ENCODE results near the gene SULT2B1.
"Not testable (repeated sequence)": the region's sequence is repeated elsewhere in the genome, so short reads cannot be mapped to it uniquely, and the experiment has no call there.

The SULT2B1 gene

DNA sequence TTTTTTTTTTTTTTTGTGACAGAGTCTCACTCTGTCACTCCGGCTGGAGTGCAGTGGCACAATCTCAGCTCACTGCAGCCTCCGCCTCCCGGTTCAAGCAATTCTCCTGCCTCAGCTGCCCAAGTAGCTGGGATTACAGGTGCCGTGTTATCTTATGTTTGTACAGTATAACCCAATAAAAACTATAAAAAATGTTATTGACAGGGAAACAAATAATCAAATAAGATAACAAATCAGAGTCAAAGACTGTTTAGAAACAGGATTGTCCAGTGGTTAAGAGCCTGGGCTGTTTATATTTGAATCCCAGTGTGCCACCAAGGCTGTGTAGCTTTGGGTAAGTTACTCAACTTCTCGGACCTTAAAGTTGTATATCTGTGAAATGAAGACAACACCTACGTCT is 21.2 kb upstream of the SULT2B1 start:
- Histone ChIP-seq H3K27me3 (ENCODE audit: control insufficient read depth, insufficient read depth, low read length) (no peaks in the 10 kb centered on the region), H3K4me3 (ENCODE audit: low read length) (no peak overlapping the region), H3K36me3 (ENCODE audit: control insufficient read depth, low read depth, low read length) (no peaks in the 10 kb centered on the region), H3K9me3 (ENCODE audit: control insufficient read depth, low read depth, low read length) (peaks cover 3% of the 10 kb centered on the region), H3K9ac (ENCODE audit: low read length) (no peak overlapping the region), H3K27ac (ENCODE audit: low read length) (no peak overlapping the region), H3K4me1 (ENCODE audit: control insufficient read depth, low read depth, low read length) (no peaks in the 10 kb centered on the region)

GRCh38 chr19:48533770-48534169 is 18.2 kb upstream of the SULT2B1 start:
- Histone ChIP-seq H3K27me3 (ENCODE audit: control insufficient read depth, insufficient read depth, low read length) (no peaks in the 10 kb centered on the region), H3K9ac (ENCODE audit: low read length) (no peak overlapping the region), H3K27ac (ENCODE audit: low read length) (no peak overlapping the region), H3K4me1 (ENCODE audit: control insufficient read depth, low read depth, low read length) (no peaks in the 10 kb centered on the region), H3K4me3 (ENCODE audit: low read length) (no peak overlapping the region), H3K36me3 (ENCODE audit: control insufficient read depth, low read depth, low read length) (no peaks in the 10 kb centered on the region), H3K9me3 (ENCODE audit: control insufficient read depth, low read depth, low read length) (peaks cover 3% of the 10 kb centered on the region)

GRCh38 chr19:48537541-48537940 is 14.4 kb upstream of the SULT2B1 start:
- Histone ChIP-seq H3K36me3 (ENCODE audit: control insufficient read depth, low read depth, low read length) (no peaks in the 10 kb centered on the region), H3K9ac (ENCODE audit: low read length) (no peak overlapping the region), H3K27ac (ENCODE audit: low read length) (no peak overlapping the region), H3K4me3 (ENCODE audit: low read length) (no peak overlapping the region), H3K27me3 (ENCODE audit: control insufficient read depth, insufficient read depth, low read length) (no peaks in the 10 kb centered on the region), H3K9me3 (ENCODE audit: control insufficient read depth, low read depth, low read length) (no peaks in the 10 kb centered on the region), H3K4me1 (ENCODE audit: control insufficient read depth, low read depth, low read length) (no peaks in the 10 kb centered on the region)

DNA sequence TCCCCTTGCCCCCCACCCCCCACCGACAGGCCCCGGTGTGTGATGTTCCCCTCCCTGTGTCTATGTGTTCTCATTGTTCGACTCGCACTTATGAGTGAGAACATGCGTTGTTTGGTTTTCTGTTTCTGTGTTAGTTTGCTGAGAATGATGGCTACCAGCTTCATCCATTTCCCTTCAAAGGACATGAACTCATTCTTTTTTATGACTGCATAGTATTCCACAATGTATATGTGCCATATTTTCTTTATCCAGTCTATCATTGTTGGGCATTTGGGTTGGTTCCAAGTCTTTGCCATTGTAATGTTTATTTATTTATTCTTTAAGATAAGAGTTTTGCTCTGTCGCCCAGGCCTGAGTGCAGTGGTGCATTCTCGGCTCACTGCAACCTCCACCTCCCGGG is 13.9 kb upstream of the SULT2B1 start:
- H3K36me3 ChIP-seq (ENCODE audit: control insufficient read depth, low read depth, low read length); H3K4me1 ChIP-seq (ENCODE audit: control insufficient read depth, low read depth, low read length): not testable (repeated sequence)

DNA sequence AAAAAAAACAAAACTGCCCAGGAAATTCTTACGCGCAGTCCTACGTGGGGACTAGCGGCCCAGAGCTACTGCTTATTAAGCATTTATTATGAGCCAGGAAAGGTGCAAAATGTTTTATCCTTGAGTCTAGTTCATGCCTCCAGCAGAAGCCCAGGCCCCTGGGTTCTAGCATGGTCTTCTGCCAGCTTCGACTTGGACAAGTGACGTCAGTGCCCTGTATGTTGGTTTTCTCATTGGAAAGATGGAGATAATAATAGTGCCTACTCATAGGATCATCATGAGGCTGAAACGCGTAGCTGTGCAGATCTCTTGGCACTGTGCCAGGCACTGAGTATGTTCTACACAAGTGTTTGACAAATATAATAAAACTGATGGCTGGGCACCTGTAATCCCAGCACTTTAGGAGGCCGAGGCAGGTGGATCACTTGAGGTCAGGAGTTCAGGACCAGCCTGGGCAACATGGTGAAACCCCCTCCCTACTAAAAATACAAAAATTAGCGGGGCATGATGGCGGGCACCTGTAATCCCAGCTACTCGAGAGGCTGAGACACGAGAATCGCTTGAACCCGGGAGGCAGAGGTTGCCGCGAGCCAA is 12.4 kb upstream of the SULT2B1 start:
- H3K27ac ChIP-seq (ENCODE audit: low read length): no peak overlapping the region

More for the DNA sequence above, 13.9 kb upstream of the SULT2B1 start:
- not testable (repeated sequence) for H3K27ac ChIP-seq (ENCODE audit: low read length); H3K9me3 ChIP-seq (ENCODE audit: control insufficient read depth, low read depth, low read length); H3K9ac ChIP-seq (ENCODE audit: low read length); H3K27me3 ChIP-seq (ENCODE audit: control insufficient read depth, insufficient read depth, low read length); H3K4me3 ChIP-seq (ENCODE audit: low read length)

GRCh38 chr19:48540110-48540509 is 11.9 kb upstream of the SULT2B1 start:
- peaks cover 3% of the 10 kb centered on the region for H3K4me1 ChIP-seq (ENCODE audit: control insufficient read depth, low read depth, low read length)
- no peaks in the 10 kb centered on the region for H3K9me3 ChIP-seq (ENCODE audit: control insufficient read depth, low read depth, low read length)
- no peaks in the 10 kb centered on the region for H3K27me3 ChIP-seq (ENCODE audit: control insufficient read depth, insufficient read depth, low read length)
- H3K9ac ChIP-seq (ENCODE audit: low read length): no peak overlapping the region
- H3K27ac ChIP-seq (ENCODE audit: low read length): no peak overlapping the region
- H3K36me3 ChIP-seq (ENCODE audit: control insufficient read depth, low read depth, low read length): no peaks in the 10 kb centered on the region
- H3K4me3 ChIP-seq (ENCODE audit: low read length): no peak overlapping the region

More for the DNA sequence above, 12.4 kb upstream of the SULT2B1 start:
- Histone ChIP-seq H3K36me3 (ENCODE audit: control insufficient read depth, low read depth, low read length) (no peaks in the 10 kb centered on the region), H3K4me3 (ENCODE audit: low read length) (no peak overlapping the region), H3K9me3 (ENCODE audit: control insufficient read depth, low read depth, low read length) (no peaks in the 10 kb centered on the region), H3K9ac (ENCODE audit: low read length) (no peak overlapping the region), H3K27me3 (ENCODE audit: control insufficient read depth, insufficient read depth, low read length) (no peaks in the 10 kb centered on the region), H3K4me1 (ENCODE audit: control insufficient read depth, low read depth, low read length) (peaks cover 3% of the 10 kb centered on the region)

DNA sequence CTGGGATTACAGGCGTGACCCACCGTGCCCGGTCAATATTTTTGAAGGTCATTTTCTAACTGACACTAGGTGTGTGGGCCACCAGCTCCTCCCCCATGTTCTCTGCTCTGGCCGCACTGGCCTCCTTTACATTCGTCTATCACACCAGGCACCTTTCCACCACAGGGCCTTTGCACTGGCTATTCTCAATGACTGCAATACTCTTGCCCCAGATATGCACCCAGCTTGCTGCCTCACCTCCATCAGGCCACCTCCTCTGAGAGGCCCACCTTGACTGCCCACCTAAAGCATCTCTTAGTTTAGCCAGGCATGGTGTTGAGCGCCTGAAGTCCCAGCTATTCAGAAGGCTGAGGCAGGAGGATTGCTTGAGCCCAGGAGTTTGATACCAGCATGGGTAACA is 10.2 kb upstream of the SULT2B1 start:
- no peak overlapping the region for H3K4me3 ChIP-seq (ENCODE audit: low read length)
- peaks cover 3% of the 10 kb centered on the region for H3K4me1 ChIP-seq (ENCODE audit: control insufficient read depth, low read depth, low read length)
- no peak overlapping the region for H3K27ac ChIP-seq (ENCODE audit: low read length)
- H3K9ac ChIP-seq (ENCODE audit: low read length): no peak overlapping the region
- no peaks in the 10 kb centered on the region for H3K9me3 ChIP-seq (ENCODE audit: control insufficient read depth, low read depth, low read length)
- H3K36me3 ChIP-seq (ENCODE audit: control insufficient read depth, low read depth, low read length): no peaks in the 10 kb centered on the region
- no peaks in the 10 kb centered on the region for H3K27me3 ChIP-seq (ENCODE audit: control insufficient read depth, insufficient read depth, low read length)

DNA sequence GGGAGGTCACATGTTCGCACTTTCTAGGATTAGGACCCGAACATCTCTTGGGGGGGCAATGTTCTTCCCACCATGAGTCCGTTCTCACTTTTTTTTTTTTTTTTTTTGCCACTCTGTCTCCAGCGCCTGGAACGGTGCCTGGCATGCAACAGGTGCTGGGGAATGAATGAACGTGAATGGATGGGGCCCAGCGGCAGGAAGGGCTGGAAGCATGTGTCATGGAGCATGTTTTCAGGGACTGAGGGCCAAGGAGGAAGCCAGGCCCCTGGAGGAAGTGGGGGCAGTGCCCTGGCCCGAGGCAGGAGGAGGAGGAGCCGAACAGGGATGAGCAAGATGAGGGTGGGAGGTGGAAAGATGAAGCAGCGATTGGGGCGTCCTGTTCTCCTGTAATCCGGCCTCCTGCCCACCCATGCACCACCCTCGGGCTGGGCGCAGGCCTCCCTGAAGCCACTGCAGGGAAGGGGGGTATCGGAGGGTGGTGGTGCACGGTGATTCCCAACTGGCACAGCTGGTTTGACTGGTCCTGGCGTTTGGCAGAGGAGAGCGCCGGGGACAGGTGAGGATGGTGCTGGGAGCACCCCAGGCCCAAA is 8.8 kb upstream of the SULT2B1 start:
- H3K4me3 ChIP-seq (ENCODE audit: low read length): no peak overlapping the region
- H3K4me1 ChIP-seq (ENCODE audit: control insufficient read depth, low read depth, low read length): peaks cover 3% of the 10 kb centered on the region
- no peaks in the 10 kb centered on the region for H3K9me3 ChIP-seq (ENCODE audit: control insufficient read depth, low read depth, low read length)
- H3K36me3 ChIP-seq (ENCODE audit: control insufficient read depth, low read depth, low read length): no peaks in the 10 kb centered on the region
- H3K9ac ChIP-seq (ENCODE audit: low read length): no peak overlapping the region
- H3K27me3 ChIP-seq (ENCODE audit: control insufficient read depth, insufficient read depth, low read length): no peaks in the 10 kb centered on the region
- no peak overlapping the region for H3K27ac ChIP-seq (ENCODE audit: low read length)

GRCh38 chr19:48544856-48545750 is 6.9 kb upstream of the SULT2B1 start:
- Histone ChIP-seq H3K4me3 (ENCODE audit: low read length) (no peak overlapping the region), H3K36me3 (ENCODE audit: control insufficient read depth, low read depth, low read length) (no peaks in the 10 kb centered on the region), H3K9ac (ENCODE audit: low read length) (no peak overlapping the region), H3K9me3 (ENCODE audit: control insufficient read depth, low read depth, low read length) (no peaks in the 10 kb centered on the region), H3K4me1 (ENCODE audit: control insufficient read depth, low read depth, low read length) (peaks cover 3% of the 10 kb centered on the region), H3K27ac (ENCODE audit: low read length) (no peak overlapping the region), H3K27me3 (ENCODE audit: control insufficient read depth, insufficient read depth, low read length) (no peaks in the 10 kb centered on the region)

DNA sequence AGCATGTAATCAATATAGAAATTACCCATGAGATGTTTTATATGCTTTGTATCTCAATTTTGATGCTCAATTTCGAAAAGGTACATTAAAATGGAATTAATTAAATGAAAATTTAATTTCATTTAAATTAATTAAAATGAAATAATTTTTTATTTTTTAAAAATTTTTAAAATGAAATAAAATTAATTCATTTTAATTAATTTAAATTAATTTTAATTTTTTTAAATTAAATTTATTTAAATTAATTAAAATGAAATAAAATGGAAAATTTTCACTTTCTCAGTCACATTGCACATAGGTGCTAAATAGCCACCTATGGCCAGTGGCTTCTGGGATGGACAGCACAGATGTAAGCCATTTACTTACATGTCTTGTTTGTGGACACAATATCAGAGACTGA is 4.2 kb upstream of the SULT2B1 start:
- Histone ChIP-seq H3K9ac (ENCODE audit: low read length) (no peak overlapping the region), H3K27ac (ENCODE audit: low read length) (no peak overlapping the region), H3K36me3 (ENCODE audit: control insufficient read depth, low read depth, low read length) (no peaks in the 10 kb centered on the region), H3K4me1 (ENCODE audit: control insufficient read depth, low read depth, low read length) (peaks cover 3% of the 10 kb centered on the region), H3K27me3 (ENCODE audit: control insufficient read depth, insufficient read depth, low read length) (no peaks in the 10 kb centered on the region), H3K4me3 (ENCODE audit: low read length) (no peak overlapping the region), H3K9me3 (ENCODE audit: control insufficient read depth, low read depth, low read length) (no peaks in the 10 kb centered on the region)

DNA sequence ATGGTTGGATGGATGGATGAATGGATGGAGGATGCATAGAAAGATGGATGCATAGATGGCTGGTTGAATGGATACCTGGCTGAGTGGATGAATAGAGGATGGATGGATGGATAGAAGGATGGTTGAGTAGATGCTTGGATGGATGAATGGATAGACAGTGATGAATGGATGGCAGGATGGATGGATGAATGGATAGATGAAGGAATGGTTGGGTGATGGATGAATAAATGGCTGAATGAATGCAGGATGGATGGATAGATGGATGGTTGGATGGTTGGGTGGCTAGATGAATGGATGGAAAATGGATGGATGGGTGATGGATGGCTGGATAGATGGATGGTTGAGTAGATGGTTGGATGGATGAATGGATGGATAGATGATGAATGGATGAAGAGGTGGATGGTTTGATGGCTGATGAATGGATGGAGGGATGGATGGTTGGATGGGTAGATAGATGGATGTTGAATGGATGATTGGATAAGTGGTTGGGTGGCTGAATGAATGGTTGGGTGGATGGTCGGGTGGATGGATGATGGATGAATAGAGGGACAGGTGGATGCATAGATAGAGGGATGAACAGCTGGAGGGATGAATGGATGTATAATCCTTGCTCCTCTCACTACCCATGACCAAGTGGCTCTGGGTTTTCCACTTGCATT is 3.6 kb upstream of the SULT2B1 start:
- no peak overlapping the region for H3K4me3 ChIP-seq (ENCODE audit: low read length)
- no peaks in the 10 kb centered on the region for H3K27me3 ChIP-seq (ENCODE audit: control insufficient read depth, insufficient read depth, low read length)
- no peaks in the 10 kb centered on the region for H3K9me3 ChIP-seq (ENCODE audit: control insufficient read depth, low read depth, low read length)
- H3K4me1 ChIP-seq (ENCODE audit: control insufficient read depth, low read depth, low read length): peaks cover 2% of the 10 kb centered on the region
- no peak overlapping the region for H3K27ac ChIP-seq (ENCODE audit: low read length)
- no peak overlapping the region for H3K9ac ChIP-seq (ENCODE audit: low read length)
- no peaks in the 10 kb centered on the region for H3K36me3 ChIP-seq (ENCODE audit: control insufficient read depth, low read depth, low read length)
